Fibroblast of the aortic adventitia (primary cell): Measurements from ENCODE around the gene SRL. TPM values are rescaled to one million over a fixed set of nuclear protein-coding genes. Genes with fewer than 3 reads are reported as not detected.
"Not testable (repeated sequence)": the region's sequence is repeated elsewhere in the genome, so short reads cannot be mapped to it uniquely, and the experiment has no call there.

Source experiments
- DNase-seq: peaks from one replicate; pipeline ENCODE4 v3.0.0-alpha.2; 2010; ENCODE audit warnings: low read depth
- H3K4me3 ChIP-seq: 2 replicates; pipeline ENCODE4 v1.5.1; 2011; ENCODE audit warnings: low read depth, mild to moderate bottlenecking, control low read depth, low read length, moderate library complexity
- CTCF ChIP-seq: IDR thresholded peaks from 2 replicates; pipeline ENCODE4 v1.5.1; 2011; ENCODE audit warnings: mild to moderate bottlenecking, low read length, control low read depth, inconsistent platforms; ENCODE audit not compliant: insufficient read depth
- total RNA-seq: library from RNA; depleted of rRNA; stranded (reverse); fragments of >200 nt; gene quantifications from 2 replicates; pipeline ENCODE4 v1.2.3, GENCODE V29; 2012; ENCODE audit warnings: low replicate concordance

The SRL gene
- total RNA-seq, 1 donor = 0.09 TPM

DNA sequence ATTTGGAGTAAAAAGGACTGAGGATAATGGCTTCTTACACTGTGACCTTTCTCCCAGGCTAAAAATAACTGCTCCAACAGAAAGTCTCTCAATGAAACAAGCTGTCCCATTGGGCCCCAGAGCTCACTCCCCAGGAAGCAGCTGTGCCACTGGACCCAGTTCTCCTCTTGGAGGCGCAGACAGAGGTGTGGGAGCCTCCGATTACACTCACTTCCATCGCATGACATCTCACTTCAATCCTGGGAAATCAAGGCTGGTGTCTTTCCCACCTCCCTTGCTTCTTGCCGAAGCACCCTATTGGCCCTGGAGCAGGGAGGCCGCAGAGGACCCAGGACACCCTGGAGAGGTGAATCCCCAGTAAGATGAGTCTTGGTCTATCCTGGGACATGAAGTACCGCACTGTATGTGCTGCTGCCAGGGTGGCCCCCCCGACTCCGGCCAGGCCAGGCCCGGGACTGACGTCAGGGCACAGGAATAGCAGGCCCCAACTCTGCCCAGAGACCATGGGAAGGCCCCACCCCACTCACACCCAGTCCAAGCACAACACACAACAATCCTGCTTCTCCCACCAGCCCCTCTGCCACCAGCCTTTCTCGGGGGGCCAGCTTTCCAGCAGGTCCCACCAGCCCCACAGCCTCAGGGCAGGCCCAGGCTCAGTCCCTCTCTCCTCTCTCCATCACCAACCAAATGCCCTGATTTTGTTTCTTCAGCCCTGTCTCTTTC lies 29.5 kb downstream of the SRL start:
- no peak for TF ChIP-seq CTCF
- DNase-seq = no peak
- no peak overlapping the region for H3K4me3 ChIP-seq

DNA sequence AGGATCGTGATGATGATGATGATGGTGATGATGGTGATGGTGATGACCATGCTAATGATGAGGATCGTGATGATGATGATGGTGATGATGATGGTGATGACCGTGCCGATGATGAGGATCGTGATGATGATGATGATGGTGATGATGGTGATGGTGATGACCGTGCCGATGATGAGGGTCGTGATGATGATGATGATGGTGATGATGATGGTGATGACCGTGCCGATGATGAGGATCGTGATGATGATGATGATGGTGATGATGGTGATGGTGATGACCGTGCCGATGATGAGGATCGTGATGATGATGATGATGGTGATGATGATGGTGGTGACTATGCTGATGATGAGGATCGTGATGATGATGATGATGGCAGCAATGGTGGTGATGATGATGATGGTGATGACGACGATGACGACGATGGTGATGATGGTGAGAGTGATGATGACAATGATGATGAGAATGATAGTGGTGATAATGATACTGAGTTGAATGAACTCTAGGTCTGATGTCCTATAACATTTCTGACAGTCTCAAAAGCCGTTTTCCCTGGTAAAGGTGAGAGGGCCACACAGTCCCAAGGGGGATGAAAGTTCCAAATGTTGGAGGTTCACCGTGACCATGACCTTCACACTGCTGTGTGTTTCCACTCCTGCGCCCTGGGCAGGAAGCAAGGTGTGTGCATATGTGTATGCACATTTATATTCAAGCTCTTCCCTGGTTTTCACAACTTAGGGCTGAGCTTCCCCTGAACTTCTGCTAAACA lies 30.3 kb downstream of the SRL start:
- not testable (repeated sequence) for H3K4me3 ChIP-seq, DNase-seq

DNA sequence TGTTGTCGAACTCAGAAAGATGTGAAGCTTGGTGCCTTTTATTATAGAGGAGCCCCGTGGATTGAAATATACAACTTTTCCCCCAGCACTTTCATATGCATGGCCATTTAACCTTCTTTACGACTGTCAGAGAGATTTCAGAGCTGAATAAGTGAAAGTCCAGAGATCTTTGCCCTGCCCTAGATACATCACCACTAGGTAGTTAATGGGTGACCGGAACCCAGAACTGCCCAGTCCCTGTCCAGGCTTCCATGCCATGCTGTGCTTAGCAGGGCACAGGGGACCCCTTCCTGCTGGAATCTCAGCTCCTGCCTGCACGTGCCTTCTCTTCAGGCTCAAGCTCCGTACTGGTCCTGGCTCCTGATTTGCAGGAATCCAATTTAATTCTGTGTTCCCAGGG lies 32.2 kb downstream of the SRL start:
- no peak overlapping the region for H3K4me3 ChIP-seq
- DNase-seq = no peak
- TF ChIP-seq CTCF = no peak

GRCh38 chr16:4208341-4208751 lies 33.5 kb downstream of the SRL start:
- no peak for DNase-seq
- H3K4me3 ChIP-seq = no peak overlapping the region
- TF ChIP-seq CTCF = no peak

DNA sequence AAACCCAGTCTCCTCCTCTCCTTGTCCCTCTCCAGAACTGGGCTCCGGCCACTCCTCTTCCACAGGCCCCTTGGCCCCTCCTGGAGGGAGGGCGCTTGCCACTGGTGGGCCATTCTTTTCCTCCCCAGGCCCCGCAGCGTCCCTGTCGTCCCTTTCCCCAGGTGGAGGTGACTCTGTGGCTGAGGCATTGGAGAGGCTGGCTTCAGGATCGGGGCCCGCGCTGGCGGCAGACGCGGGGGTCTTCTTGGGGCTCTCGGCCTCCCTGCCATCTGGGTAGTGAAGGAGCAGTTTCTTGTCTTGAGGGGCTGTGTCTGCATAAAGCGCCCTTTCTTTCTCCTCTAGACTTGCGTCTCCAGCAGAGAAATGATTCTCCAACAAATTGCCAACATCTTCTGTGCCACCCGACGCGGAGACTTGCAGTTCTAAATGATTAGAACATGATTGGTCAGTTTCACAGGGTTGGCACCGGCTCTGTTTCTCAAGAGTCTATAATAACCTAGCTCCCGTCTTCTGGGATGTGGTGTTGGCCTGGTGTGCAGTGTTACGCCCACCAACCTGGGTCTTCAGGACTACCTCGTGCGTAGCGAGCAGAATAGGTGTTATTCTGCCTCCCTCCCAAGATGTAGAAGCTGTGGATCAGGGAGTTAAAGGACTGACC lies 34.1 kb downstream of the SRL start:
- no peak for DNase-seq
- no peak overlapping the region for H3K4me3 ChIP-seq
- no peak for TF ChIP-seq CTCF

GRCh38 chr16:4207229-4207628 lies 34.7 kb downstream of the SRL start:
- no peak overlapping the region for H3K4me3 ChIP-seq
- DNase-seq = no peak
- TF ChIP-seq CTCF = no peak

DNA sequence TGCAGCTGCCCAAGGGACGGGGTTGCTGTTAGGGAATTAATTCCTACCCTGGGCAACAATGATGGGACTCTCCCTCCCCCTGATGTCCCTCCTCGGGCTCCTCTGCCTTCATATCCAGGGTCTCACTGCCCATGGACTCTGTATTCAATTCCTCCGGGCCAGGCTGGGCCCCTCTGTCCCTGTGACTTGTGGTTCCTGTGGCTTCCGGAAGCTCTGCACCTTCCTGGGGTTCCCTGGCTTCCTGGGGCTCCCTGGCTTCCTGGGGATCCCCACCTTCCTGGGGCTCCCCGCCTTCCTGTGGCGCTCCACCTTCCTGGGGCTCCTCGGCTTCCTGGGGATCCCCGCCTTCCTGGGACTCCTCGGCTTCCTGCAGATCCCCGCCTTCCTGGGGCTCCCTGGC lies 35.2 kb downstream of the SRL start:
- DNase-seq = no peak
- TF ChIP-seq CTCF = no peak
- no peak overlapping the region for H3K4me3 ChIP-seq
